GM18858 (cell line): ENCODE results near the gene DFFB.

ENCODE experiments used
- ATAC-seq: cut with Tn5 transposase; IDR thresholded peaks from one replicate; pipeline ENCODE4 v1.9.1; 2021; ENCODE audit not compliant: unreplicated experiment

Gene DFFB

DNA sequence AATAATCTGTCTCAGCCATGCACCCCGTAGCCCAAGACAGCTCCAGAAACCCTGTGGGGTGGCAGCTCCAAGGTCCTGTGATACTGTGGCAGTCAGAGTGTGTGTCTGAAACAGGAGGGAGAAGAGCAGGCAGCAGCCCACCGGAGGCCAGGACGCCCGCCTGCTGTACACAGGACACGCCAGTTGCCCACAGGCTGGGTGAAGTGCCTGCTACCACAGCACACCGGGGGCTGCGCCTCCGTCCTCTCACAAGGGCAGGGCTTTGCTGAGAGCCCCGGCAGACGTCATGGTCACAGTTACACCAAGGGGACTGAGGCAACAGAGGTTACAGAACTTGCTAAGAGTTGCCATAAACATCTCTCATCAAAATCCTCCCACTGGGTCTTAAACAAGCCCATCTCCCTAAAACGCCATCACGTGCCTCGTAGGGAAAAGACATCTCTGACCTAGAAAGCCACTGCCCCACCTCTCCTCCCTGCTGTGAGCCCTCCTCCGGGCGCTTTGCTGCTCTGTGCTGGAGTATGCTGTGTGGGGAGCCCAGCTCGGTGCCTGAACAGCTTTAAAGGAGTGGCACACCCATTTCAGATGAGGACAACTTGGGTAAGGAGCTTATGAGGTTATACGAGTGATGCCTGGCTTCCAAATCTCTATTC lies 37.5 kb downstream of the DFFB start:
- no peak for ATAC-seq

DNA sequence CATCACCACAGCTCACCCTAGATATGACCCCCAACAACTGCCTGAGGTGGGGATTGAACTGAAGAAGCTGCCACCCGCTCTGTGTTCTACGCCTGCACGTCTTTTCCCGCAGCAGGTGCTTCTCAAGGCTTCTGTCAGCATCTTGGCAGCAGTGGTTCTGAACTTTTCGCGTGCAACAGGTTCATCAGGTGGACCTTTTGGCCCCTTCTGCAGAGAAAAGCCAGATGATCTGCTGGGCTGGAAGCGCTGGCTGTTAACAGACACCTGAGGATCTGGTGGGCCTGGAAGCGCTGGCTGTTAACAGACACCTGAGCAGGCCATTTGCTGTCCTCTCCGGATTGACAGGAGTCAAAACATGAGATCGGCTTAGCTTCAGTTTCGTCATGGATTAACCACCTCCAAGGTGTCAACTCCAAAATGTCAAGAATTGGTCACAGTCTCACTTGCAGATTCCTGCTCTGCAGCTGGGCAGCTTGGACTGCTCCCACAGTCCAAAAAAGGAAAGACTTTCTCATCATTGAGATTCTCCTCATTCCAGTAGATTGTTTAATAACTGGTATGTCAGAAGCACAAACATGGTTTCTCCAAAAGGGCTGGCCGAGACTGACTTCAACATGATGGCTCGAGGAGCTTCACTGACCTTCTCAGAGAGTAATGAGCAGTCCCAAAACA lies 38.1 kb downstream of the DFFB start:
- ATAC-seq: no peak

DNA sequence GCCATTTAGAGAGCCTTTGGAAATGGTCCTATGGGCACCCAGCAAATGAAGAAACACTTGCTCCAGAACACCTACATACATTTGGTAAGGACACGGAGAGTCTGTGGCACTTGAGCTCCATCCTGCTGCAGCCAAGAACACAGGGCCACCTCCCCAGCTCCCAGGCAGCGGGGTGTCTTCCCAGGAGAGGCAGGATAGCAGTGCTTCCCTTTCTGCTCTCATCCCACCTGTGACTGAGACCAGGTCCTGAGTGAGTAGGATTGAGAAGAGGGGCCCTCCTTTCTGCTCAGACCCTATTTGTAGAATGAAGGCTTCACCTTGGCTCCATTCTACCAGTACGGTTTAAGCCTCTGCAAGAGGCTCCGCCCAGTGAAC lies 38.7 kb downstream of the DFFB start:
- ATAC-seq: no peak

DNA sequence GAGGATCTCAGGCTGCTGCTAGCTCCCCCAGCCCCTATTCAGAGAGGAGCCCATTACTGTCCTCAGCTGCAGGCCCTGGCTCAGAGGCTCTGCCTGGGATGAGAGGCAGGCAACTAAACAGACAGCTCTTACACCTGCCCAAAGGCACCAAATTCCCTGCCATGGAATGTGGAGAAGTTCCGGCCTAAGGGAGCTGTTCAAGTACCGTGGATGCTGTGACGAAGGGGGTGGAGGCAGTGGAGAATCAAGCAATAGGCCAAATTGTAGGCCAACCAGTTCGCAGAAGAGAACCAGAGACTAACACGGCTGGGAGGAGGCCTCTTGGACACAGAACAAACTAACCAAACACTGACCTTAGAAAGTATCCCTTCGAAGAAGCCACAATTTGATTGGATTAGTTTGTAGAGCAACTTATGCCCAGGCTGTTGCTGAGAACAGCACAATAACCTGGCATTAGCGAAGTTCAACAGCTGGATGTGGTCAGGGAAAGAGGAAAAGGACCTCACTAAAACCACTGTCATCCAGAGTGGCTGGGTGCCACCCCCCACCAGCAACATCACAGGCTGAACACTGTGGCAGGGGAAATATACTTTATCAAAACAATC lies 39.2 kb downstream of the DFFB start:
- no peak for ATAC-seq

DNA sequence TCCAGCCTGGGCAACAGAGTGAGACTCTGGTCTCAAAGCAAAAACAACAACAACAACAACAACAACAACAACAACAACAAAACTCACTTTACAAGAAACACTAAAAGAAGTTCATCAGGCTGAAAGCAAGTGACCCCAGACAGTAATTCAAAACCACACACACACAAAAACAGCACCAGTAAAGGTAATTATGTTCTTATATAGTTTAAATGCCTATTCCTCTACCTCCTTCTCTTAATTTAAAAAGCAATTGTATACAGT lies 41.1 kb downstream of the DFFB start:
- ATAC-seq: no peak

GRCh38 chr1:3898994-3899753 lies 41.9 kb downstream of the DFFB start:
- no peak for ATAC-seq

- ATAC-seq: no peak
Measured at GRCh38 chr1:3899754-3900149, 42.5 kb downstream of the DFFB start.

DNA sequence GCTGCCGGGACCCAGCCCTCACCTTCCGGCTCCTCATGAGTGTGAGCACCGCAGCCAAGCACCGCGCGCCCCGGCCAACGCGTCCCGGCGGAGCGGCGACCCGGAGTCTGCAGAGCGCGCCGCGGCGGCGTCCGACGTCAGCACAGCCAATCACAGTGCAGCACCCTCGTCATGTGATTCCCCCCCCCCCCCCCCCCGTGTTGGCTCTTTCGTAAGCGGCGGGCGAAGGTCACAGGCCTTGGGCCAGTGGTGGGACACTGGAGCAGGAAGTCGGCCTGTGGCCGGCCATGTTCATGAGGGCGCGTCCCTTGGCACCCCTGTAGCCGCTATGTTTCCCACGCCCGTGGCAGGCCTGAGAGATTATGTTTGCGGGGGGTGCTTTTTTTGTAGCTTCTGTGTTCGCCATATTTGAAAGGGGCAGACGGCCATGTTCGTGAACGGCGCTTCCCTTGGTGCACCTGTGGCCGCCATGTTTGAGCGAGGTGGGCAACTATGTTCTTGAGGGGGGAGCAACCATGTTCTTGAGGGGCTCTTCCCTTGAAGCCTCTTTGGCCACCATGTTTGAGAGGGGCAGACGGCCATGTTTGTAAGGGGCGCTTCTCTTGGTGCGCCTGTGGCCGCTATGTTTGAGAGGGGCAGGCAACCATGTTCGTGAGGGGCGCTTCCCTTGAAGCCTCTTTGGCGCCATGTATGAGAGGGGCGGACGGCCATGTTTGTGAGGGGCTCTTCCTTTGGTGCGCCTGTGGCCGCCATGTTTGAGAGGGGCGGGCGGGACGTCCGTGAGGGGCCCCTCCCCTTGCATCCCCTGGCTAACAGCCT lies 43.1 kb downstream of the DFFB start, which contains the start of gene C1orf174:
Gene C1orf174 (minus strand): TSS at position 123 of the 819 bp plus-strand sequence. CDS start 86 bp downstream, at position 37.
- ATAC-seq: peak; percentile 53

- ATAC-seq: peak; percentile 36
Measured at GRCh38 chr1:3900969-3901529, 43.8 kb downstream of the DFFB start.

GRCh38 chr1:3902111-3902511 lies 44.8 kb downstream of the DFFB start:
- ATAC-seq: no peak

- ATAC-seq: no peak
Measured at GRCh38 chr1:3902571-3903091, 45.4 kb downstream of the DFFB start.

DNA sequence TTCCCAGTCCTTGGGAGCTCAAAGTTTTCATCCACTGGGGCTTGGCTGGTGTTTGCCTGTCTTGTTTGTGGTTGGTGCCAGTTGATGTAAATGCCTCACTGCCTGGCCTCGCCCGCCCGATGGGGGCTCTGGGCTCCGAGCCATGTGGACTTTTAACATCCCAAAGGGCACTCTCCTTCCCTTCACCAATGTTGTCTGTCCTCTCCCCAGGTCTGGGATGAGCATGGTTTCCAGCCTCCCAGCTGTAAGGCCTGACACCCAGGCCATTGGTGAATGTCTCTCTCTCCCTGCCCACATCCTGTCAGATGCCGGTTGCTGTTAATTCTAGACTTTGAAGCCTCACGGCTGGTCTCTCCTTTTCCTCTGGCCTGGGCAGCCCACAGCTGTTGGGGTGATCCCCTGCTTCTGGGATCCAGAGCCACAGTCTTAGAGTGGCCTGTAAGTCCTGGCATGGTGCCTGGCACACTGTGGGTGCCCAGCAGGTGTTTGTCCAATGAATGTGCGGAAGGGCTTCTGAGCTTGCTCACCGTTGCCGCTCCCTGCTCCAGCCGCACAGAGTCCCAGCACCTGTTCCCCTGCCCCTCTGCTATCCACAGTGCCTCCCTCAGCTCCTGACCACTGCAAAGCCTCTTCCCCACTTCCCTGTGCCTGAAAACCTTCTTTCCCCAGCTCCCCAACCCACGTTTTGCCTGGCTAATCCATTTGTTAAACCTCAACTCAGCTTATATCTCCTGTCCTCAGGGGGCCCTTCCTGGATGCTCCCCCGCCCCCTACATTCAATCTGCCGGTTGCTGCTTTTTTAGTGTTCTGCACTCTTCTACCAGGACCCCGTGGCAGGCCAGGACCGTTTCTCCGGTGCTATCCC lies 46.1 kb downstream of the DFFB start:
- ATAC-seq: no peak

DNA sequence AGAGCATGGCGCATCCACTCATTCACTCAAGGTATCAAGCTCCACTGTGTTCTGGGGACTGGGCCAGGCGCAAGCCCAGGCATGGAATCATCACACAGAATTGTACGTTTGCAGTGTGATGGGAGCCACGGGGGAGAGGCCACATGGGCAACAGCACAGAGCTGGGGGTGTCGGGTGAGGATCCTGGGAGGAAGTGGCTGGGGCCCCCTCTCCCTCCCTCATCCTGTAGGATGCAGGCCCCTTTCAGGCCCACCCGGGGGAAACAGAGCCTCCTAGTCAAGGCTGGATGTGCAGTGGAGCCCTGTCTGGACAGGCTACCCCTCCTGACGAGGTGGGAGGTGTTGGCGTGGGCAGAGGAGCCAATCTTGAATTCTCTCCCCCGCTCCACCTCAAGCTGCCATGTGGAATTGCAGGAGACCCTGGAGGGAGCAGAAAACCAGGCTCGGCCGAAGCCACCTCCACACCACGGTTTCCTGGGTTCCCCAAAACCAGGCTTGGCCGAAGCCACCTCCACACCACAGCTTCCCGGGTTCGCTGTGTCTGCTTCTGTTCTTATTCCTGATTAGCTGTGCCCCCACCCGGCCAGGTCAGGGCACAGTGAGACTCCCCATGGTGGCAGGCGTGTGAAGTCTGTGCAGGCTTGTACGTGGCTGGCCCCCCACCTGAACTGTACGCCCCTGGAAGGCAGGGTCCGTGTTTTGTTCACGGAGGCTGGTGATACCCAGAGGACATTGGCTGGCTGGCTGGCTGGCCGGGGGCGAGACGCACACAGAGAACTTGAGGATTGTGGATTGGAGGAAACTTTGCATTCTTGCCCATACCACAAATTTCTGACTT lies 46.9 kb downstream of the DFFB start:
- no peak for ATAC-seq

- ATAC-seq: no peak
Measured at GRCh38 chr1:3904843-3905185, 47.5 kb downstream of the DFFB start.

DNA sequence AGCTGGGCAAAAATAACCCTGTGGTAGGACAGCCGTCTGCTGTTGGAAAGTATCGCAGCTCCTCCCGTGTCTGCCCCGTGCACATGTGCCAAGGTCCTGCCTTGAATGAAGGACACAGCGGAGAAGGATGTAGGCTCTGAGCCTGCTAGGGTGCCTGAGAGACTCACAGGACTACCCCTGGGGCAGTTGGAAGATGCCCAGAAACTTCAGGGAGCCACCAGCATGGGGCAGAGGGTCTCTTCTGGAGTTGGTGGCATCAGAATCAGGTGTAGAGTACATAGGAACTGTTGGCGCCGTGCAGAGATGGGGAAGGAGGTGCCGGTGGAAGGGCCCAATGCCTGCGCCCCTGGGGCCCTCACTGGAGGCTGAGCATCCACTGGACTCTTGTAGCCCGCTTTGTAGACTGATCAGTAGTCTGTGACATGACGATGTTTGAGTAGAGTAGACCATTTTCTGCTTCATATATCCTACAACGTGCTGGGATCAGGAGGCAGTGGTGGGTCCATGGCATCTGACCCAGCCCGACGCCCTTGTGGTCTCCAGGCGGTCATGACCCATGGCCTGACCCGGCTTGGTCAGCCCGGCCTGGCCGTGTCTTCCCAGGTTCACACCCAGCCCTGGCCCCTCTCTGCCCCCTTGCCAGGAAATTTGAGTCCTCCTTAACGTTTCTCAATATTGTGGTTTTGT lies 48.1 kb downstream of the DFFB start:
- ATAC-seq: no peak

- no peak for ATAC-seq
Measured at GRCh38 chr1:3905953-3906671, 48.8 kb downstream of the DFFB start.

DNA sequence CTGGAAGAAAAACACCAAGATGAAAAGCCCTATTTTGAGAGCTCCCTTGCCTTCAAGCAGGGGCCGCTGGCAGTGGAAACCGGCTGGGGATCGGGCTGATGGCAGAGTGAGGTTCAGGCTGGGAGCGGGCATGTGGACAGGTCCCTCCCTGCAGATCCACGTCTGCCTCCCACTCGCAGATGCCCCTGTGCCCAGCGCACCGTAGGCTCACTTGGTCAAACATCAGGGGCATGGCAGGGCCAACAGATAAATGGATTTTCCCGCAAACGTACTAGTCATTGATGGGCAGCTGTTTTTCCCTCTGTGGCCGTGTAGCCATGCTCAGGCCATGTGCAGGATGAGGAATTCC lies 49.4 kb downstream of the DFFB start:
- ATAC-seq: no peak
